ENCODE data around the gene WDR18.

WDR18 gene

DNA sequence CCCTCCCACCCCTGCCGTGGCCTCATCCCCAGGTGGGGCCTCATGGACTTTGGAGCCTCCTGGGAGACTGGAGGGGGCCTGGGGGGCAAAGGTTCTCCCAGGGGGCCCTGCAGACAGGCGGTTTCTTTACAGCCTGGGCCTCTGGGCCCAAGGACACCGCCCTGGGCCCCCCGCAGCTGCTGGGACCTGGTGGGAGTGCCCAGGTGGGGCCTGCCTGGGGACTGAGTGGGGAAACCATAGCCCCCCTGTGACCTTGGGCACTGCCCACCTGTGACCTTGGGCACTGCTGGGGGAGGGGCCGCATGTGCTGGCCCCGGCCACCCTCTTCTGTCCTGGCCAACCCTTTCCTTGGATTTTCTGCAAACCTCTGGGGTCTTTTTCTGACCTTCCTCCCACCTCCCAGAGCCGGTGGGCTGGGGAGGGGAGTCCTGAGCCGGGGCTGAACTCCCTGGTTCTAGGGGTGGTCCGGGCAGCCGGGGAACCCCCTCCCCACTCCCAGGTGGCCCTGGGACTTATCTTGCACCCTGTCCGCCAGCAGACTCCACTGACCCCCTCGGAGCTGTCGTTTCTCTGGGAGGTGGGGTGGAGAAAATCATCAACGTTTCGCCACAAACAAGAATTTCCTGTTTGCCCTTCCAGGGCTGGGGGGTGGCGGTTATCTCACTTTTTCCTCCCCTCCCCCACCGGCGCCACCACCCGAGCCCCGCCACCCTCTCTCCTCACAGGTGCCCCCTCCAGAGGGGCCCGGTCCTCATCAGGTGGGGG is 31.3 kb upstream of the WDR18 start:
- TF ChIP-seq, protein P1, sequence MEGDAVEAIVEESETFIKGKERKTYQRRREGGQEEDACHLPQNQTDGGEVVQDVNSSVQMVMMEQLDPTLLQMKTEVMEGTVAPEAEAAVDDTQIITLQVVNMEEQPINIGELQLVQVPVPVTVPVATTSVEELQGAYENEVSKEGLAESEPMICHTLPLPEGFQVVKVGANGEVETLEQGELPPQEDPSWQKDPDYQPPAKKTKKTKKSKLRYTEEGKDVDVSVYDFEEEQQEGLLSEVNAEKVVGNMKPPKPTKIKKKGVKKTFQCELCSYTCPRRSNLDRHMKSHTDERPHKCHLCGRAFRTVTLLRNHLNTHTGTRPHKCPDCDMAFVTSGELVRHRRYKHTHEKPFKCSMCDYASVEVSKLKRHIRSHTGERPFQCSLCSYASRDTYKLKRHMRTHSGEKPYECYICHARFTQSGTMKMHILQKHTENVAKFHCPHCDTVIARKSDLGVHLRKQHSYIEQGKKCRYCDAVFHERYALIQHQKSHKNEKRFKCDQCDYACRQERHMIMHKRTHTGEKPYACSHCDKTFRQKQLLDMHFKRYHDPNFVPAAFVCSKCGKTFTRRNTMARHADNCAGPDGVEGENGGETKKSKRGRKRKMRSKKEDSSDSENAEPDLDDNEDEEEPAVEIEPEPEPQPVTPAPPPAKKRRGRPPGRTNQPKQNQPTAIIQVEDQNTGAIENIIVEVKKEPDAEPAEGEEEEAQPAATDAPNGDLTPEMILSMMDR (IDR thresholded peaks at IDR 0.05): no peak

DNA sequence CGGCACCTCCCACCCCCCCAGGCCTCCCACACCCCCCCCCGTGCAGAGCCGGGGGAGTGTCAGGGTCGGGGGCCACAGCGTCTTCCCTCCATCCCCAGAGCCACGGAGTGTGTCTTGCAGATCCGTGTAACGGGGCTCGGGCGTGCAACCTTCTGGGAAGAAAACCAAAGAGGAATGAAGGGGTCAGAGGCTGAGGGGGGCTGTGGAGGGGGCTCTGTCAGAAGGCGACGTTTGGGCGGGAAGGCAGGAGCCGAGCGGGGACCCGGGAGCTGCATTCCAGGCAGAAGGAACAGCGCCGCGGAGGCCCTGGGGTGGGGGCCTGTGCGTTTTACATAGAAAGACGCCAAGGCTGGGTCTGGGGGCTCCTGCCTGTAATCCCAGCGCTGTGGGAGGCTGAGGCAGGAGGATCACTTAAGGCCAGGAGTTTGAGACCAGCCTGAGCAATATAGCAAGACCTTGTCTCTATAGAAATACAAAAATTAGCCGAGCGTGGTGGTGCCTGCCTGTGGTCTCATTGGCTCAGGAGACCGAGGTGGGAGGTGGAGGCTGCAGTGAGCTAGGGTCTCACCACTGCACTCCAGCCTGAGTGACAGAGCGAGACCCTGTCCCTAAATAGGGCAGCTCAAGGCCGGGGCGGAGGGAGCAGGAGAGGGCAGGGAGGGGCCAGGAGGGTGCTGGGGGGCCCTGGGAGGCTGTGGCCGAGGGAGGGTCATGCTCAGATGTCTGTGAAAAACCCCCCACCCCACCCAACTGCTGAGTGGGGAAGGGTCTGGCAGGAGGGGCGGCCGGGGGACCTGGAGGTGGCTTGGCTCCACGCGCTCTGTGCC is 30.5 kb upstream of the WDR18 start:
- TF ChIP-seq, protein P1 (IDR thresholded peaks at IDR 0.05): no peak

DNA sequence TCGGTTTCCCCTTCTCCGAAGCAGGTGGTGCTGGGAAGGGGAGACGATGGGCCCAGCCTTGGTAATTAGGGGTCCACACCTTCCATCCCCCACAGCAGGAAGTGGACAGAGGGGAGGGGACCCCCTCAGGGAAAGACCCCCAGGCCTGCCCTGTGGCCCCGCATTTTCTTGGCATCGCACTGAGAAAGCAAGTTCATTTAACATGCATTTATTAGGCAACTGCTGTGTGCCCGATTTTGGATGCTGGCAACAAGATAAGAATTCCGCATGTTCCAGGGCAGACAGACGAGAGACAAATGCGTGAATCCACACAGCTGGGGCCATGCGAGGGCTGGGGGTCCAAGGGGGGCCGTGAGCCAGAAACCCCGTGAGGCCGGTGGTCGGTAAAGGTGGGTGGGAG is 29.9 kb upstream of the WDR18 start:
- TF ChIP-seq, protein P1 (IDR thresholded peaks at IDR 0.05): no peak

DNA sequence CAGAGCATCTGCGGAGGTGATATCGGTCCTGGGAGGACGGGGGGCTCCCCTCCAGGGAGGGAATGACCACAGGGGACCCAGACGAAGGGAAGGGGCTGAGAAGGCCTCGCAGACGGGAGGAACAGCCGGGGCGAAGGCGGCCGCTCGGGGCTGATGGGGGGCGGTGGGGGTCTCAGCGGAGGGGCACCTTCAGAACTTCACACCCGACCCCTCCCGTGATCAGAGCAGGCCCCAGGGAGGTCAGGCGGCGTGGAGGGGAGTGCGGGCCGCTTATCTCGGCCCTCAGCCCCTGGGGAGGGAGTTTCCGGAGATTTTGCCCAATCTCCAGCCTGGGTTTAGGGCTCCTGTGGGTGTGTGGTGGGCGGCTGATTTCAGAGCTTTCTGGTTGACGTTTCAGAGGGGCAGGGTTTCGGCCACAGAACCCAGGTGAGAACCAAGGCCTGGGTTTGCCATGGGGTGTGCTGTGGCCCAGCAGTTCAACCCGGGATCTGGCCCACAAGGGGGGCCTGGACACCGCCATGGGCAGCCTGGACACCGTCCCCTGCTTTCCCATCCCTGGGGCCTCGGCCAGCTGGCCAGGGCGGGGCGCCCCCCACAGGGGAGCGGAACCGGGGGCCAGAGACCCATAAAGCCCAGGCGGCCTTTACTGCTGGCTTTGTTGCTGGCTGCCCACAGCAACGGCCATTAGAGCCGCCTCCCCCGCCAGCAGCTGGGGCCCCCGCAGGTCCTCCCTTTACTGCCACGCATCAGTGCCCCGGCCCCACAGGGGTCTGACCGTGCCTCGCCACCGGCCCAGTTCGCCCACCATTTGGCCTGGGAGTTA is 29.3 kb upstream of the WDR18 start:
- TF ChIP-seq, protein P1 (IDR thresholded peaks at IDR 0.05): no peak

DNA sequence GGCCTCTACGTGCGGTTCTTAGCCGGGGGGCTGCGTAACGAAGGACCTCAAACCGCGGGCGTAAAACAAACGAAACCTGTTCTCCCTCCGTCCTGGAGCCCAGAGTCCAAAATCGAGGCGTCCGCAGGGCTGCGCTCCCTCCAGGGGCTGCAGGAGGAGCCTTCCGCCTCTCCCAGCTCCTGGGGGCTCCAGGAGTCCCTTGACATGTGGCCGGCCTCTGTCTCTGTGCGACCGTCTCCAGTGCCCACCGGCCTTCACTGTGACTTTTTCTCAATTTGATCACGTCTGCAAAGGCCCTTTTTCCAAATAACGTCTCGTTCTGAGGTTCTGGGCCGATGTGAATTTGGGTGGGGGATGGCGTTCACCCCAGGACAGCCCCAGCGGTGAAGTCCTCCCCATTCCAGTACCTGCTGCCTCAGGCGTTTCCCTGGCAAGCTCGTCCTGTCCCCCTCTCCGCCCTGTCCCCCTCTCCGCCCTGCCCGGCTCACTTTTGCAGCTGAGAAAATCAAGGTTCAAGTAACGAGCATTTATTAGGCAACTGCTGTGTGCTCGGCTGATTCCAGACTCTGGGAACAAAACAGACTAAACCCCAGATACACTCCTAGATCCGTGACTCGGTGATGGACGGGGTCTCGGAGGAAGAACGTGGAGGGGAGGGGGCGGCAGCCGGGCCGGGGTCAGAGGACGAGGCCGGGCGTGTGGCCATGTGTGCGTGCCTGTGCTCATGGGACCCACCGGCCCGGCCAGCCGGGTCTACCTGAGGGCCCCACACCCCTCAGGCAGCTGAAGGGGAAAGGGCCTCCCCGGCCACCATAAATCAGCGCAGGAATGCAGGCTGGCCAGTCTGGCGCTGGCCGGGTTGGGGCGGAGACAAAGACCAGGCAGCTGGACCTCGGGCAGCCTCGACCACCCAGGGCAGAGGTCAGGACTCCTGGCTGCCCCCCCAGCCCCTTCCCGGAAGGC is 28.1 kb upstream of the WDR18 start:
- TF ChIP-seq, protein P1 (IDR thresholded peaks at IDR 0.05): no peak

DNA sequence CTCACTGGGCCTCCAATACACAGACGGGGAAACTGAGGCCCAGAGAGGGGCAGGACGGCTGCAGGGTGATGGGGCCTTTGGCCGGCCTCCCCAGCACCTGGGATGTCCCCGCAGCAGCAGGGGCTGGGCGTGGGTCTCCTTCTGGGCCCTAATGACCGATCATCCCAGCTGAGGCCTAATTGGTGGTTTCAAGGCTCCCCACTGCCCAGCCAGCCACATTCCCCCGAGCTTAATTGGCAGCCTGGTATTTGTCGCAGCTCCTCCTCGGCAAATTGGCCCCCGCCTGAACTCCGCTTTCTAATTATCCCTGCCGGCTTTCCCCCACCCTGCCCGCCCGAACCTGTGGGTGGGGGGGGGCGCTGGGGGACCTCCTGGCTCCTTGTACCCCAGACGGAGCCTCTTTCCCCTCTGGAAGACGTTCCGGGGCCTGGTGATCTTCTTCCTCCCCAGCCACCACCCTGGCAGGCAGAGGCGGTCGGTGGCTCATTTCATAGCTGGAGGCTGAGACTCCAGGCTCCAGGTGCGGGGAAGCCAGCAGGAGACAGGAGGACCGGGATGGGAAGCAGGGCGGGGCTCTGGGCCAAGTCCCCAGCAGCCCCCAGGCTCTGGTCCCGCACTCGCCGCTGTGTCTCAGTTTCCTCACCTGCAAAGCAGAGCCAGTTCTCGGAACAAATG is 27.2 kb upstream of the WDR18 start:
- TF ChIP-seq, protein P1 (IDR thresholded peaks at IDR 0.05): no peak

All from LNCAP (cell line).